Kidney epithelial cell (primary cell): ENCODE measurements around the gene MAN1C1. TPM values are rescaled to one million over a fixed set of nuclear protein-coding genes. Genes with fewer than 3 reads are reported as not detected.

ENCODE experiments used
- DNase-seq: peaks from one replicate; pipeline ENCODE4 v3.0.0-alpha.2; 2010; ENCODE audit warnings: low read depth
- H3K27me3 ChIP-seq: 2 replicates; pipeline ENCODE4 v1.6.0; 2011; ENCODE audit warnings: low read length; ENCODE audit not compliant: control insufficient read depth, insufficient read depth
- H3K36me3 ChIP-seq: 2 replicates; pipeline ENCODE4 v1.5.1; 2011; ENCODE audit warnings: low read length; ENCODE audit not compliant: control insufficient read depth, insufficient read depth
- H3K4me3 ChIP-seq: 2 replicates; pipeline ENCODE4 v1.5.1; 2011; ENCODE audit warnings: low read depth, mild to moderate bottlenecking, control low read depth, low read length
- CTCF ChIP-seq: IDR thresholded peaks from 2 replicates; pipeline ENCODE4 v1.5.1; 2011; ENCODE audit warnings: mild to moderate bottlenecking, moderate library complexity, low read length, control low read depth, inconsistent platforms; ENCODE audit not compliant: insufficient read depth, poor library complexity, severe bottlenecking
- total RNA-seq: library from RNA; depleted of rRNA; stranded (reverse); fragments of >200 nt; gene quantifications from 2 replicates; pipeline ENCODE4 v1.2.3, GENCODE V29; 2015

The MAN1C1 gene
- total RNA-seq, 1 donor from 2014 or later, result 1.4 TPM

GRCh38 chr1:25811384-25812082 lies 194.9 kb downstream of the MAN1C1 start:
- no peak for TF ChIP-seq CTCF
- Histone ChIP-seq H3K4me3 (no peak overlapping the region), H3K36me3 (no peaks in the 10 kb centered on the region), H3K27me3 (no peaks in the 10 kb centered on the region)
- no peak for DNase-seq

GRCh38 chr1:25813071-25813733 lies 196.6 kb downstream of the MAN1C1 start:
- Histone ChIP-seq H3K4me3 (no peak overlapping the region), H3K36me3 (no peaks in the 10 kb centered on the region), H3K27me3 (no peaks in the 10 kb centered on the region)
- TF ChIP-seq CTCF, result no peak
- DNase-seq, result no peak

- Histone ChIP-seq H3K36me3 (no peaks in the 10 kb centered on the region), H3K4me3 (no peak overlapping the region), H3K27me3 (no peaks in the 10 kb centered on the region)
- DNase-seq, result no peak
- no peak for TF ChIP-seq CTCF
These were observed 197.3 kb downstream of the MAN1C1 start for GRCh38 chr1:25813734-25814471.

GRCh38 chr1:25814549-25815087 lies 198.0 kb downstream of the MAN1C1 start:
- no peak for DNase-seq
- TF ChIP-seq CTCF, result no peak
- no peaks in the 10 kb centered on the region for H3K27me3 ChIP-seq
- no peaks in the 10 kb centered on the region for H3K36me3 ChIP-seq
- H3K4me3 ChIP-seq, result no peak overlapping the region

- Histone ChIP-seq H3K36me3 (no peaks in the 10 kb centered on the region), H3K4me3 (no peak overlapping the region), H3K27me3 (no peaks in the 10 kb centered on the region)
- TF ChIP-seq CTCF, result no peak
- DNase-seq, result no peak
These were observed 198.9 kb downstream of the MAN1C1 start for GRCh38 chr1:25815208-25816111.
